Uterus (tissue), 2 donors: Measurements from ENCODE around the gene MMP27.

Experiments
- CTCF ChIP-seq, 4 experiments: fragments of 200-600 bp in 2 of 4; fragments of 450-650 bp in 2 of 4; sonication (generic) in 2 of 4; IDR thresholded peaks; one replicate each; pipeline ENCODE4 v1.5.1; 2016 to 2019; ENCODE audit warnings: antibody characterized with exemption in 4 of 4, mild to moderate bottlenecking in 2 of 4, moderate library complexity in 1 of 4
- POLR2A ChIP-seq, 2 donors: fragments of 450-650 bp; IDR thresholded peaks; one replicate each; pipeline ENCODE4 v1.6.1; 2016; ENCODE audit warnings: antibody characterized with exemption in 2 of 2, mild to moderate bottlenecking in 1 of 2, moderate library complexity in 1 of 2

DNA sequence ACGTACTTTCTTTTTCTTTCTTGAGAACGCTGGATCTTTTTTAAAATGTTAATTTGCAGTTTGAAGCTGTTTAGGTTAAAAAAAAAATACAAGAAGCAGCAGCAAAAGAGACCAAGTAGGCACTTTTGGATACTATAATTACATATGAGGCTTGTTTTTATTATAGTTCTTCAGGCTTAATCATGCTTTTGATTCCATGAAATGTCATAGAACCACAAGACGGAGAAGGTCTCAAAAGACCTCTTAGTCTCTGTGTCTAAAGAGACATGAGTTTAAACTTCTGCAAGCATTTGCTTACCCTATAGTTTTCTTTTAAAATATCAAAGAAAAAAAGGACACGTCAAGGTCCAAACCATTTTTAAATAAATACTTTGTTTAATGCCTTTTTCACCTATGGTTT, 61.6 kb downstream of the MMP27 start:
- TF ChIP-seq CTCF (IDR thresholded peaks at IDR 0.05), result no peak
- TF ChIP-seq POLR2A (IDR thresholded peaks at IDR 0.05), result no peak
